BJ (cell line): Measurements from ENCODE around the gene DIPK1B. TPM values are rescaled to one million over a fixed set of nuclear protein-coding genes. Genes with fewer than 3 reads are reported as not detected.

Source experiments
- CTCF ChIA-PET: fragments of 350-600 bp; formaldehyde crosslinking; extraction: SDS; loops from one replicate; lab custom pipeline; 2021; ENCODE audit warnings: antibody characterized with exemption, inconsistent platforms; lab: Yijun Ruan, JAX
- POLR2A ChIA-PET: fragments of 300-600 bp; sonication (Branson Sonifier 250); formaldehyde crosslinking; extraction: SDS; loops from one replicate; lab custom pipeline; 2021; ENCODE audit warnings: antibody characterized with exemption; lab: Charles Lee
- DNase-seq: peaks from one replicate; pipeline ENCODE4 v3.0.0-alpha.2; 2011; ENCODE audit warnings: low read depth
- H3K27me3 ChIP-seq: 2 replicates; pipeline ENCODE4 v1.6.0; 2011; ENCODE audit warnings: low read length; ENCODE audit not compliant: control insufficient read depth, insufficient read depth
- H3K36me3 ChIP-seq: 2 replicates; pipeline ENCODE4 v1.5.1; 2011; ENCODE audit warnings: low read length; ENCODE audit not compliant: control insufficient read depth, insufficient read depth
- H3K4me3 ChIP-seq: 2 replicates; pipeline ENCODE4 v1.5.1; 2011; ENCODE audit warnings: low read depth, mild to moderate bottlenecking, control low read depth, low read length
- polyA plus RNA-seq: library from polyadenylated mRNA; depleted of rRNA; stranded (reverse); fragments of >200 nt; gene quantifications from 2 replicates; pipeline ENCODE4 v1.2.3, GENCODE V29; 2011
- TF ChIP-seq, protein P1 (sequence below): IDR thresholded peaks from 2 replicates; pipeline ENCODE4 v1.5.1; 2011; ENCODE audit warnings: low read depth, mild to moderate bottlenecking, control low read depth, inconsistent platforms, low read length, moderate library complexity; ENCODE audit not compliant: insufficient read depth

Gene DIPK1B
- polyA plus RNA-seq, 1 experiment = 0.42 TPM

DNA sequence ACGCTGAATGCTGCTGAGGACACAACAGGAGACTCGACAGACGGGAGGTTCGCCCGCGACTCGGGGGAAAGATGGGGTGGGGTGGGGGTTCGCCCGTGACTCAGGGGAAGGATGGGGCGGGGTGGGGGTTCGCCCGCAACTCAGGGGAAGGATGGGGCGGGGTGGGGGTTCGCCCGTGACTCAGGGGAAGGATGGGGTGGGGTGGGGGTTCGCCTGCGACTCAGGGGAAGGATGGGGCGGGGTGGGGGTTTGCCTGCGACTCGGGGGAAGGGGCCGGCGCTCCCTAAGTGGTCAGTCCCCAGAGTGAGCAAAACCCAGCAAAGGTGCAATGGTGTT is 33.8 kb downstream of the DIPK1B start:
- H3K27me3 ChIP-seq = peaks cover 6% of the 10 kb centered on the region
- TF ChIP-seq, protein P1, sequence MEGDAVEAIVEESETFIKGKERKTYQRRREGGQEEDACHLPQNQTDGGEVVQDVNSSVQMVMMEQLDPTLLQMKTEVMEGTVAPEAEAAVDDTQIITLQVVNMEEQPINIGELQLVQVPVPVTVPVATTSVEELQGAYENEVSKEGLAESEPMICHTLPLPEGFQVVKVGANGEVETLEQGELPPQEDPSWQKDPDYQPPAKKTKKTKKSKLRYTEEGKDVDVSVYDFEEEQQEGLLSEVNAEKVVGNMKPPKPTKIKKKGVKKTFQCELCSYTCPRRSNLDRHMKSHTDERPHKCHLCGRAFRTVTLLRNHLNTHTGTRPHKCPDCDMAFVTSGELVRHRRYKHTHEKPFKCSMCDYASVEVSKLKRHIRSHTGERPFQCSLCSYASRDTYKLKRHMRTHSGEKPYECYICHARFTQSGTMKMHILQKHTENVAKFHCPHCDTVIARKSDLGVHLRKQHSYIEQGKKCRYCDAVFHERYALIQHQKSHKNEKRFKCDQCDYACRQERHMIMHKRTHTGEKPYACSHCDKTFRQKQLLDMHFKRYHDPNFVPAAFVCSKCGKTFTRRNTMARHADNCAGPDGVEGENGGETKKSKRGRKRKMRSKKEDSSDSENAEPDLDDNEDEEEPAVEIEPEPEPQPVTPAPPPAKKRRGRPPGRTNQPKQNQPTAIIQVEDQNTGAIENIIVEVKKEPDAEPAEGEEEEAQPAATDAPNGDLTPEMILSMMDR = no peak
- no peak overlapping the region for H3K4me3 ChIP-seq
- POLR2A ChIA-PET = no interaction called here
- CTCF ChIA-PET = no interaction called here
- no peak for DNase-seq
- H3K36me3 ChIP-seq = no peaks in the 10 kb centered on the region

DNA sequence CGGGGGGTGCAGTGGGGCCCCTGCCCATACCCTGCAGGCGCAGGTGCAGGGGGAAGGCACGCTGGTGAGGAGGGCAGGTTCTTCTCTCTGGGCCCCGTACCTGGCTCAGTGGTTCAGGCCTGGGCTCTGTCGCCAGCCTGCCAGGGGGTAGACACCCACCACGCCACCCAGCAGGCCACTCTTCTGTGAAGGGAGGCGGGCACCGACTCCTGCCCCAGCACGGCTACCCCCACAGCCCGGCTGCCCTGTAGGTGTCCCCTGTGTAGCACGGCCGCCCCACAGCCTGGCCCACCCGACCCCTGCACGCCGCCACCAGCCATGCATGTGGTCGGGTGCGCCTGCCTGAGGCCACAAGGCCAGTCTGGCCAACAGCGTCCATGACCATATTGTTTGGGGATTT is 34.2 kb downstream of the DIPK1B start:
- POLR2A ChIA-PET = no interaction called here
- TF ChIP-seq, protein P1 = no peak

DNA sequence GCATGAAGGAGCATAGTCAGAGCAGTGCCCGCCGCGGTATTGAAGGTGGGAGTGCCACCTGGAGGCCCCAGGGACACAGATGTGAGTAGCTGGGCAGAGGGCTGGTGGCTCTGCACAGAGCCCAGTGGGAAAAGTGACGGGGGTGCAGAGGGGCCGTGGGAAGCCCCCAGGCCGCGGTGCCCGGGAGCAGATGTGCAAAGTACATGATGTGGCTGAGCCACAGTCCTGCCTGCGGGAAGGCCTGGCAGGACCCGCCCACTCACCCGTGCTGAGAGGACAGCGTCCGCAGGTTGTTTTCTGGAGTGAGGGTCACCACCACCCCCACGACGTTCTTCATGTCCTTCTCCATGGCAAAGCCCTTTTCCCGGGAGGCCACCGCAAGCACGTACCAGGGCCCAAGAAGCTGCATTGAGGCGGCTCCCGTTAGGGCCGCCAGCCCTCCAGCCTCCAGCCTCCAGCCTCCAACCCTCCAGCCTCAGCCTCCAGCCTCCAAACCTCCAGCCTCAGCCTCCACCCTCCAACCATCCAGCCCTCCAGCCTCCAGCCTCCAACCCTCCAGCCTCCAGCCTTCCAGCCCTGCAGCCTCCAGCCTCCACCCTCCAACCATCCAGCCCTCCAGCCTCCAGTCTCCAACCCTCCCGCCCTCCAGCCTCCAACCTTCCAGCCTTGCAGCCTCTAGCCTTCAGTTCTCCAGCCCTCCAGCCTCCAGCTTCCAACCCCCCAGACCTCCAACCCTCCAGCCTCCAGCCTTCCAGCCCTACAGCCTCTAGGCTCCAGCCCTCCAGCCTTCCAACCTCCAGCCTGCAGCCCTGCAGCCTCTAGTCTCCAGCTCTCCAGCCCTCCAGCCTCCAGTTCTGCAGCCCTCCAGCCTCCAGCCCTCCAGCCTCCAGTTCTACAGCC is 35.0 kb downstream of the DIPK1B start:
- TF ChIP-seq, protein P1 = no peak
- no peak for DNase-seq
- CTCF ChIA-PET = interaction anchor here (0.6 kb wide), 1 partner anchor 11 kb away, joined by 3 read pairs; the partner anchor contains the start of gene LCN8
- Histone ChIP-seq H3K36me3 (no peaks in the 10 kb centered on the region), H3K4me3 (no peak overlapping the region), H3K27me3 (peaks cover 8% of the 10 kb centered on the region)
- POLR2A ChIA-PET = interaction anchor here (0.6 kb wide), 1 partner anchor 19 kb away, joined by 3 read pairs; no protein-coding TSS in a partner anchor

More for the DNA sequence above, 34.2 kb downstream of the DIPK1B start:
- no peak overlapping the region for H3K4me3 ChIP-seq
- no peaks in the 10 kb centered on the region for H3K36me3 ChIP-seq
- H3K27me3 ChIP-seq = peaks cover 7% of the 10 kb centered on the region
- CTCF ChIA-PET = no interaction called here
- DNase-seq = no peak

DNA sequence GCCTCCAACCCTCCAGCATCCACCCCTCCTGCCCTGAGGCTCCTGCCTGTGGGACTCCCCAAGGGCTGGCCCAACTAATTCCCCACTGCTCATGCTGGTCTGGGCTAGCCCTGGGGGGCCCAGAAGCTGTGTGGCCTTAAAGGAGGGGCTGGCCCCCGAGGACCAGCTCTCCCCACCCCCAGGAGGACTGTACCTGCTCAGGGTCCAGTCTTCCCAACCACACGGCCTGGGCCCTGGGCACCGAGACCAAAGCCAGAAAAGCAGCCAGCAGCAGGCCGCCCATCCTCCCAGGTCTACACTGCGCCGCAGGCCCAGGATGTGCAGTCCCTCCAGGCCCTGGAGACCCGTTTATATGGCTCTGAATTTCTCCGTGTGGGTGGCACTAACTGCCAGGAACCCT is 35.8 kb downstream of the DIPK1B start, which contains the start of gene LCN6:
Gene LCN6, minus strand, starts transcription at position 325 of the 400 bp plus-strand sequence. Its CDS starts 42 bp downstream, at position 283.
- TF ChIP-seq, protein P1 = no peak
- H3K36me3 ChIP-seq = no peaks in the 10 kb centered on the region
- H3K4me3 ChIP-seq = no peak within 1 kb of the TSS
- ChIA-PET CTCF (no interaction called here), POLR2A (interaction anchor here (0.6 kb wide), 1 partner anchor 19 kb away, joined by 3 read pairs; no protein-coding TSS in a partner anchor)
- peaks cover 6% of the 10 kb centered on the region for H3K27me3 ChIP-seq
- DNase-seq = no peak
